ENCODE data around the gene PRSS33. TPM values are rescaled to one million over a fixed set of nuclear protein-coding genes. Genes with fewer than 3 reads are reported as not detected.

Gene PRSS33
- total and polyA plus RNA-seq, 2 of the 8 experiments (the other 6 are each of a cell fraction or from before 2014, with no cell fraction given), result 0.09 TPM; not detected in 1

GRCh38 chr16:2745961-2746360 is 41.4 kb downstream of the PRSS33 start:
- Histone ChIP-seq H4K8ac (ENCODE audit: extremely low read depth, insufficient read depth, low read length) (no peak overlapping the region), H4K20me1 (replicated peaks in 1 of 2; ENCODE audit: control insufficient read depth in 1 of 2, insufficient read depth in 2 of 2, low read length in 2 of 2) (peaks cover 0 to 1% of the 10 kb centered on the region in 2 experiments), H3K27me3 (replicated peaks in 1 of 4; ENCODE audit: control insufficient read depth in 3 of 4, extremely low read depth in 1 of 4, insufficient read depth in 3 of 4, low read length in 3 of 4) (no peaks in the 10 kb centered on the region), H3K14ac (ENCODE audit: insufficient read length) (no peak overlapping the region), H2AK5ac (ENCODE audit: low read depth, low read length) (no peak overlapping the region), H4K91ac (replicated peaks; ENCODE audit: insufficient read length, low read length) (no peak overlapping the region), H2AFZ (ENCODE audit: low read length) (no peak overlapping the region), H3K27ac (ENCODE audit: low read depth, low read length) (no peak overlapping the region), H3K79me1 (ENCODE audit: low read depth, low read length) (peaks cover 5% of the 10 kb centered on the region), H4K5ac (ENCODE audit: insufficient read length, low read depth, low read length) (no peak overlapping the region), H3K23me2 (ENCODE audit: low read depth, low read length) (no peaks in the 10 kb centered on the region), H3K56ac (replicated peaks; ENCODE audit: insufficient read length, low read depth, low read length) (no peak overlapping the region), H3K79me2 (ENCODE audit: control insufficient read depth in 1 of 2, insufficient read depth in 2 of 2, low read length in 2 of 2) (peaks cover 0 to 8% of the 10 kb centered on the region in 2 experiments; a peak in 3 of 4 replicates), H3K9me3 (ENCODE audit: insufficient read depth in 2 of 2, low read depth in 1 of 2, low read length in 1 of 2) (no peaks in the 10 kb centered on the region), H3K4me3 (ENCODE audit: extremely low read depth in 1 of 4, insufficient read depth in 2 of 4, low read depth in 3 of 4, low read length in 4 of 4) (no peak overlapping the region), H3K23ac (ENCODE audit: insufficient read length) (no peak overlapping the region), H3K4me1 (replicated peaks in 1 of 4; ENCODE audit: control insufficient read depth in 3 of 4, insufficient read depth in 4 of 4, low read length in 3 of 4) (peaks cover 0 to 3% (median 2%) of the 10 kb centered on the region in 4 experiments; a peak in 5 of 7 replicates), H2BK5ac (ENCODE audit: low read depth, low read length) (no peak overlapping the region), H2BK20ac (ENCODE audit: low read length) (no peak overlapping the region), H3K4ac (replicated peaks; ENCODE audit: insufficient read length, low read depth, low read length) (no peak overlapping the region), H2BK12ac (ENCODE audit: low read depth, low read length) (no peak overlapping the region), H2BK120ac (replicated peaks; ENCODE audit: low read depth, low read length) (no peak overlapping the region), H3K9ac (replicated peaks in 1 of 4; ENCODE audit: extremely low read depth in 1 of 4, low read depth in 3 of 4, low read length in 3 of 4) (no peak overlapping the region), H3K4me2 (ENCODE audit: insufficient read depth in 1 of 2, low read depth in 2 of 2, low read length in 2 of 2) (no peak overlapping the region), H3K18ac (ENCODE audit: extremely low read depth, low read length) (no peak overlapping the region; the same call in 1 of the 2 replicates), H2BK15ac (ENCODE audit: low read length) (no peak overlapping the region), H3K36me3 (ENCODE audit: control insufficient read depth in 2 of 4, insufficient read depth in 4 of 4, low read length in 3 of 4) (no peaks in the 10 kb centered on the region)
- FAIRE-seq (no peak), DNase-seq (ENCODE audit: low read depth in 1 of 2, low spot score in 2 of 2) (no peak)
- POLR2A ChIA-PET (ENCODE audit: partially characterized antibody), result interaction anchor here (0.6 to 2.7 kb wide), 12 partner anchors 10 to 64 kb away, joined by 3 to 11 read pairs (median 4); partner anchors contain the start of genes KCTD5 and PRSS27
- CTCF ChIA-PET (ENCODE audit: partially characterized antibody), result interaction anchor here (0.7 to 1.2 kb wide), 3 partner anchors 13 to 248 kb away, joined by 3 to 5 read pairs (median 3); partner anchors contain the start of gene PRSS41
- 89% methylated on average over 9 of the region's 9 CpGs; no CpG with 5 or more reads in 1 of the 2 experiments for WGBS, 2 experiments (ENCODE audit: extremely low coverage in 1 of 2, insufficient coverage in 1 of 2, insufficient read length in 1 of 2, insufficient replicate concordance in 2 of 2, low coverage in 1 of 2, low lambda C conversion rate in 2 of 2, missing lambda C conversion rate in 1 of 2)
- no peak for TF ChIP-seq CBX8 (IDR thresholded peaks at IDR 0.05; ENCODE audit: borderline replicate concordance, low read depth, low read length)
- TF ChIP-seq SAP30 (IDR thresholded peaks at IDR 0.05; ENCODE audit: insufficient read depth, insufficient replicate concordance, low read length), result no peak
- no peak for TF ChIP-seq RAD21 (IDR thresholded peaks at IDR 0.05 in 1 of 2, conservative IDR thresholded peaks at IDR 0.05 in 1 of 2; ENCODE audit: low read depth in 2 of 2, low read length in 2 of 2)
- TF ChIP-seq TCF12 (IDR thresholded peaks at IDR 0.05; ENCODE audit: low read depth, low read length), result no peak
- TF ChIP-seq GTF2F1 (IDR thresholded peaks at IDR 0.05; ENCODE audit: borderline replicate concordance, low read depth, low read length), result no peak
- no peak for TF ChIP-seq TEAD4 (IDR thresholded peaks at IDR 0.05; ENCODE audit: low read depth, low read length)
- TF ChIP-seq CTBP2 (IDR thresholded peaks at IDR 0.05; ENCODE audit: borderline replicate concordance, insufficient read depth, insufficient read length, low read length), result no peak
- TF ChIP-seq E2F6 (IDR thresholded peaks at IDR 0.05), result no peak
- TF ChIP-seq RXRA (IDR thresholded peaks at IDR 0.05; ENCODE audit: insufficient read depth, low read depth, low read length), result no peak
- no peak for TF ChIP-seq BACH1 (IDR thresholded peaks at IDR 0.05; ENCODE audit: low read length)
- no peak for TF ChIP-seq BCL11A (IDR thresholded peaks at IDR 0.05; ENCODE audit: low read depth in 2 of 2, low read length in 2 of 2)
- TF ChIP-seq PHF8 (conservative IDR thresholded peaks at IDR 0.05; ENCODE audit: low read depth, low read length), result no peak
